Prostate gland (tissue), 2 donors: Measurements from ENCODE around the gene OR52E5. TPM values are rescaled to one million over a fixed set of nuclear protein-coding genes. Genes with fewer than 3 reads are reported as not detected.

Experiments used
- DNase-seq: peaks from one replicate; pipeline ENCODE4 v3.0.0-alpha.2; 2019; ENCODE audit warnings: low spot score
- H3K27ac ChIP-seq, 2 donors: fragments of 200-600 bp; sonication (generic); 2 replicates each; pipeline ENCODE4 v1.5.1; 2017 to 2019
- H3K27me3 ChIP-seq: fragments of 200-600 bp; sonication (generic); replicated peaks from 2 replicates; pipeline ENCODE4 v1.5.1; 2019; ENCODE audit not compliant: insufficient read depth
- H3K36me3 ChIP-seq, 2 donors: fragments of 200-600 bp; sonication (generic); 1 replicate in 1 of 2; 2 replicates in 1 of 2; pipeline versions ENCODE4 v1.5.1 to v1.8.1; 2017 to 2019
- H3K4me1 ChIP-seq: fragments of 200-600 bp; sonication (generic); replicated peaks from 2 replicates; pipeline ENCODE4 v1.5.1; 2019
- H3K4me3 ChIP-seq, 2 donors: fragments of 200-600 bp; sonication (generic); 2 replicates each; pipeline ENCODE4 v1.5.1; 2017 to 2019
- H3K9me3 ChIP-seq: fragments of 200-600 bp; sonication (generic); 2 replicates; pipeline ENCODE4 v1.5.1; 2017
- CTCF ChIP-seq, 4 experiments: fragments of 200-600 bp in 2 of 4; fragments of 450-650 bp in 2 of 4; sonication (generic) in 2 of 4; IDR thresholded peaks; 1 replicate in 3 of 4; 2 replicates in 1 of 4; pipeline ENCODE4 v1.5.1; 2016 to 2019; ENCODE audit warnings: antibody characterized with exemption in 4 of 4, mild to moderate bottlenecking in 2 of 4, moderate library complexity in 2 of 4
- POLR2A ChIP-seq: fragments of 450-650 bp; IDR thresholded peaks from one replicate; pipeline ENCODE4 v1.6.1; 2016; ENCODE audit warnings: antibody characterized with exemption, mild to moderate bottlenecking
- POLR2AphosphoS5 ChIP-seq: sonication (generic); formaldehyde crosslinking; IDR thresholded peaks from one replicate; pipeline ENCODE4 v1.6.1; 2017; ENCODE audit warnings: antibody characterized with exemption
- WGBS: methylation state at CpG from one replicate; pipeline ENCODE4 v1.1.5; 2018; 5-methylcytosine and 5-hydroxymethylcytosine counted together
- intact Hi-C: fragments of 100-400 bp; cut with DNase I; formaldehyde crosslinking; loops from one replicate; pipeline ENCODE4 v1.14.2; 2022
- total RNA-seq, 2 donors: library from RNA; depleted of rRNA; stranded (reverse); fragments of >200 nt; gene quantifications; one replicate each; pipeline ENCODE4 v1.1.0, GENCODE V29; 2016

The OR52E5 gene
- not detected for total RNA-seq

- no peaks in the 10 kb centered on the region for H3K27me3 ChIP-seq
- TF ChIP-seq POLR2A (no peak), CTCF (IDR thresholded peaks at IDR 0.05) (no peak), POLR2AphosphoS5 (no peak)
- H3K4me3 ChIP-seq = no peak within 1 kb of the TSS
- WGBS = 82% methylated on average over 3 of the region's 3 CpGs
- no peak for DNase-seq
- no peaks in the 10 kb centered on the region for H3K9me3 ChIP-seq
- no peaks in the 10 kb centered on the region for H3K36me3 ChIP-seq
- H3K27ac ChIP-seq = no peak within 1 kb of the TSS
- H3K4me1 ChIP-seq = no peaks in the 10 kb centered on the region
- intact Hi-C loops = no loop called here
Measured at GRCh38 chr11:5892908-5893307, at the start of gene OR52E5. Gene OR52E5, plus strand, starts transcription at chr11:5893208. Its CDS starts 7,569 bp downstream, at chr11:5900777.

GRCh38 chr11:5846701-5847100, 46.3 kb upstream of the OR52E5 start:
- no peak for DNase-seq
- no peak overlapping the region for H3K4me3 ChIP-seq

GRCh38 chr11:5847711-5848110, 45.3 kb upstream of the OR52E5 start:
- Histone ChIP-seq H3K4me3 (no peak overlapping the region), H3K9me3 (no peaks in the 10 kb centered on the region), H3K27ac (no peak overlapping the region), H3K36me3 (no peaks in the 10 kb centered on the region), H3K4me1 (no peaks in the 10 kb centered on the region), H3K27me3 (no peaks in the 10 kb centered on the region)
- no peak for DNase-seq
- no peak for TF ChIP-seq CTCF (IDR thresholded peaks at IDR 0.05)
- TF ChIP-seq POLR2AphosphoS5 = no peak
- no peak for TF ChIP-seq POLR2A
- intact Hi-C loops = no loop called here

More at GRCh38 chr11:5846701-5847100, 46.3 kb upstream of the OR52E5 start:
- no peak overlapping the region for H3K27ac ChIP-seq
- H3K9me3 ChIP-seq = no peaks in the 10 kb centered on the region
- intact Hi-C loops = no loop called here
- H3K27me3 ChIP-seq = no peaks in the 10 kb centered on the region
- no peaks in the 10 kb centered on the region for H3K4me1 ChIP-seq
- TF ChIP-seq POLR2AphosphoS5 (no peak), POLR2A (no peak), CTCF (IDR thresholded peaks at IDR 0.05) (no peak)
- 29% methylated on average over 1 of the region's 1 CpG for WGBS
- no peaks in the 10 kb centered on the region for H3K36me3 ChIP-seq

GRCh38 chr11:5851002-5851401, 42.0 kb upstream of the OR52E5 start:
- Histone ChIP-seq H3K9me3 (no peaks in the 10 kb centered on the region), H3K27ac (no peak overlapping the region), H3K27me3 (no peaks in the 10 kb centered on the region), H3K4me3 (no peak overlapping the region), H3K36me3 (no peaks in the 10 kb centered on the region), H3K4me1 (no peaks in the 10 kb centered on the region)
- no peak for DNase-seq
- intact Hi-C loops = no loop called here
- no peak for TF ChIP-seq CTCF (IDR thresholded peaks at IDR 0.05)
- no peak for TF ChIP-seq POLR2A
- no peak for TF ChIP-seq POLR2AphosphoS5
- WGBS = 93% methylated on average over 1 of the region's 1 CpG

- Histone ChIP-seq H3K27me3 (no peaks in the 10 kb centered on the region), H3K4me3 (no peak within 1 kb of the TSS), H3K27ac (no peak within 1 kb of the TSS), H3K9me3 (no peaks in the 10 kb centered on the region), H3K4me1 (no peaks in the 10 kb centered on the region), H3K36me3 (no peaks in the 10 kb centered on the region)
- no peak for TF ChIP-seq CTCF (IDR thresholded peaks at IDR 0.05)
- no peak for TF ChIP-seq POLR2A
- no peak for TF ChIP-seq POLR2AphosphoS5
- DNase-seq = no peak
- WGBS = 93% methylated on average over 3 of the region's 3 CpGs
- intact Hi-C loops = no loop called here
Measured at GRCh38 chr11:5857590-5857989, 35.4 kb upstream of the OR52E5 start, which contains the start of gene OR52E8. Gene OR52E8, minus strand, starts transcription at chr11:5857690. Its CDS starts 0 bp downstream, at chr11:5857690.
